AG20443 (cell line): ENCODE data around the gene JMJD1C.
"Not testable (repeated sequence)": the region's sequence is repeated elsewhere in the genome, so short reads cannot be mapped to it uniquely, and the experiment has no call there.

ENCODE experiments used
- DNase-seq: peaks from one replicate; pipeline ENCODE4 v3.0.0; 2012; ENCODE audit warnings: low spot score, mixed read lengths

JMJD1C gene

GRCh38 chr10:63352976-63353375 is 112.8 kb downstream of the JMJD1C start:
- DNase-seq = no peak

GRCh38 chr10:63348245-63348850 is 117.4 kb downstream of the JMJD1C start:
- no peak for DNase-seq

DNA sequence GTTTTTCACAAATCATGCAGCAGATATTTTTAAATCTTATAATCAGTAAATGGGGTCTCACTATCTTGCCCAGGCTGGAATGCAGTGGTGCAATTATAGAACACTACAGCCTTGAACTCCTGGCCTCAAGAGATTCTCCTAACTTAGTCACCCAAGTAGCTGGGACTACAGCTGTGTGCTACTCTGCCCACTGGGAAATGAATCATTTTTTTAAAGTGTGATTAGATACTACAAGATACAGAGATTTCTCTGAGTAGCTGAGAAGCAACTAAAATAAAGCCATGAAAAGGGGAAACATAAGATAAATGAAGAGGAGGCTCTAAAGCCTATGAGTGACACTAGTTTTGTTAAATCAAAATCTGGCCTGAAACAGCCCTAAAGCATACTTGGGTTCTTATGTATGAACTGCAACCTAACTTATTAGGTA is 119.7 kb downstream of the JMJD1C start:
- no peak for DNase-seq

GRCh38 chr10:63344269-63344668 is 121.5 kb downstream of the JMJD1C start:
- no peak for DNase-seq

DNA sequence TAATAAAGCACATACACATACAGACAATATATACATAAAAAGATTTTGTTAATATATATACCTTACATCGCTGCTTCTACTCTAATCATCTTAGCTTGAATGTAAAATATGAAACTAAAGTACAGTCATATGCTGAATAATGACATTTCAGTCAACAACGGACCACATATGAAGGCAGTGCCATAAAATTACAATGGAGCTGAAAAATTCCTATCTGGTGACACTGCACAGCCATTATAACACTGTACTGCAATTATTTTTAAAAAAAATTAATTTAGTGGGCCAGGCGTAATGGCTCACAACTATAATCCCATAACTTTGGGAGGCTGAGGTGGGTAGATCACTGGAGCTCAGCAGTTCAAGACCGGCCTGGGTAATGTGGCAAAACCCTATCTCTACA is 122.3 kb downstream of the JMJD1C start:
- no peak for DNase-seq

DNA sequence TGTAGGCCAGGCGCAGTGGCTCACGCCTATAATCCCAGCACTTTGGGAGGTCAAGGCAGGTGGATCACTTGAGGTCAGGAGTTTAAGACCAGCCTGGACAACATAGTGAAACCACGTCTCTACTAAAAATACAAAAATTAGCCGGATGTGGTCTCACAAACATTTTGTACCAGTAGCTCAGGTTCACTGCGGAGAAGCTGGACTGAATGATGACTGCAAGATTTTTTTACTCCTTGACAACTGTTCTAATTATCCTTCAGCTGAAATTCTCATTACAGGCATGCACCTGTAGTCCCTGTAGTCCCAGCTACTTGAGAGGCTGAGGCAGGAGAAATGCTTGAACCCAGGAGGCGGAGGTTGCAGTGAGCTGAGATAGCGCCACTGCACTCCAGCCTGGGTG is 126.1 kb downstream of the JMJD1C start:
- DNase-seq = not testable (repeated sequence)

DNA sequence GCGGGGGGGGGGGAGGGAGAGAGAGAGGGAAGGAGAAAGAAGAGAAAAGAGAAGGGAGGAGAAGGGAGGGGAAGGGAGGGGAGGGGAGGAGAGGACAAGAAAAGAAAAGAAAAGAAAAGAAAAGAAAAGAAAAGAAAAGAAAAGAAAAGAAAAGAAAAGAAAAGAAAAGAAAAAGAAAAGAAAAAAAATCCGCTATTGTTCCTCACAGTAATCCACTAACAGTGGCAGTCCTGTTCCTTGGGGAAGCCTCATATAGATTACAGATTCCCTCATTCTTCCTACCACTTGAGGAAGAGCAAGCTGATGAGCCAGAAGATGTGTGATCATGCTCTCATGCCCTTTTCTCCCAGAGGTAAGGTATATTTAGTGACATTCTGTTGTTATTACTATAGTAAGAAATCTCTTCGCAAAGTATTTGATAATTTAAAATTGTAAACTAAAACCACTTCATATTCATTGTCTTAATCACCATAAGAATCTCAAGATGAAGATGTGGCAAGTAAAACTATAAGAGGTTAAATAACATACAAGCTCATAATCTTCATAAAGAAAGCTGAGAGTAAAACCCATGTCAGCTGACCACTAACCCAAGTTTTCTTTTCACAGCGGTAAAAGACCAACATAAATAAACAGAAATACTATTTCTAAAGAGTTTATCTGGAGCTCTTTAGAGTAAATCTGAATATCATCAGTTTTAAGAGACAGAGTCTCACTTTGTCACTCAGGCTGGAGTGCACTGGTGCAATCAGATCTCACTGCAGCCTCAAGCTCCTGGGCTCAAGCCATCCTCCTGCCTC is 128.1 kb downstream of the JMJD1C start:
- DNase-seq = no peak

DNA sequence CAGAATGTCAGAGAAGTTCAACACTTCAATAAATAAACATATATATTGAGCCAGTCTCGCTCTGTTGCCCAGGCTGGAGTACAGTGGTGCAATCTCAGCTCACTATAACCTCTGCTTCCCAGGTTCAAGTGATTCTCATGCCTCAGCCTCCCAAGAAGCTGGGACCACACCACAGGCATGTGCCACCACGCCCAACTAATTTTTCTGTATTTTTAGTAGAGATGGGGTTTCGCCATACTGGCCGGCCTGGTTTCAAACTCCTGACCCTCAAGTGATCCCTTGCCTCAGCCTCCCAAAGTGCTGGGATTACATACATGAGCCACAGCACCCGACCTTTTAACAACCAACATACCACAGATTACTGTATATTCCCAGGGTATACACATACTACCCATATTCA is 134.2 kb downstream of the JMJD1C start:
- no peak for DNase-seq

DNA sequence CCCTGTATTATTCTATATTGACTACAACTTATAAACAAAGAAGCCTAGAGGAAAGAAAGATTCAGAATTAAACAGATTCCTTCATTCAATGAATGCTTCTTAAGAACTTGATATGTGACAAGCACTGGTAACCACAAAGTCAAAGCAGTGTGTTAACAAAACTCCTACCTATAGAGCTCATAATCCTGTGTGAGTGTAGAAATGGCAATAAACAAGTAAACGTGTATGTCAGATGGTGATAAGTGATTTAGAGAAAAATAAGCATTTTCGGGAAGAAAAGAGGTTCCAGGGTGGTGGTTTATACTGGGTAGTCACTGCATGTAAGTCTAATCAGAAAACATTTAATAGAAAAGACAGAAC is 141.3 kb downstream of the JMJD1C start:
- DNase-seq = no peak

- no peak for DNase-seq
These were observed 141.9 kb downstream of the JMJD1C start for GRCh38 chr10:63323701-63324494.

DNA sequence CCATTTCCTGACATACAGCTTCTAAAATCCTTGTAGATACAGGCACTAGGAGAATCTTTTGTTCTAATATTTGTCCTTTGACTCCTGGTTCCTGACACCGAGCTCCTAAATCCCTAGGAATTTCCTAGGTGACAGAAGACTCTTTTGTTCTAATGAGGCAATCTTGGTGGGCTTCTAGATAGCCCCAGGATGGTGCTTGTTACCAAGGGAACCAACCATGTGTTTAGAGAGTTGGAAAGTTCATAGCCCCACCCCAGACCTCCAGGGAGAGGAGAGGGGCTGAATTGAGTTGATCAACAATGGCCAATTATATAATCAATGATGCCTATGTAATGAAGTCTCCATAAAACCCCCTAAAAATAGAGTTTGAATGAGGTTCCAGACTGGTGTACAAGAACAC is 145.1 kb downstream of the JMJD1C start:
- DNase-seq = no peak

- no peak for DNase-seq
These were observed 146.5 kb downstream of the JMJD1C start for GRCh38 chr10:63319231-63319630.

- no peak for DNase-seq
These were observed 147.3 kb downstream of the JMJD1C start for GRCh38 chr10:63318491-63318890.

GRCh38 chr10:63314020-63314419 is 151.8 kb downstream of the JMJD1C start:
- no peak for DNase-seq

DNA sequence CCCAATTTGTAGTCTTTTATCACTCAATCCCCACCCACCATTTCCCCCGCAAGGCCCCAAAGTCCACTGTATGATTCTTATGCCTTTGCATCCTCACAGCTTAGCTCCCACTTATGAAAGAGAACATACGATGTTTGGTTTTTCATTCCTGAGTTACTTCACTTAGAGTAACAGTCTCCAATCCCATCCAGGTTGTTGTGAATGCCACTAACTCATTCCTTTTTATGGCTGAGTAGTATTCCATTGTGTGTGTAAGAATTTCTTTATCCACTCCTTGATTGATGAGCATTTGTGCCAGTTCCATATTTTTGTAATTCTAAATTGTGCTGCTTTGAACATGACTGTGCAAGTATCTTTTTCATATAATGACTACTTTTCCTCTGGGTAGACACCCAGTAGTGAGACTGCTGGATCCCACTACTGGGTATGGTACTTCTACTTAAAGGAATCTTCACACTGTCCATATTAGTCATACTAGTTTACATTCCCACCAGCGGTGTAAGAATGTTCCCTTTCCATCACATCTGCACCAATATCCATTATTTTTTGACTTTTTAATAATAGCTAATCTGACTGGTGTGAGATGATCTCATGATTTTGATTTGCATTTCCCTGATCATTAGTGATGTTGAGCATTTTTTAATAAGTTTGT is 152.6 kb downstream of the JMJD1C start:
- DNase-seq = no peak

DNA sequence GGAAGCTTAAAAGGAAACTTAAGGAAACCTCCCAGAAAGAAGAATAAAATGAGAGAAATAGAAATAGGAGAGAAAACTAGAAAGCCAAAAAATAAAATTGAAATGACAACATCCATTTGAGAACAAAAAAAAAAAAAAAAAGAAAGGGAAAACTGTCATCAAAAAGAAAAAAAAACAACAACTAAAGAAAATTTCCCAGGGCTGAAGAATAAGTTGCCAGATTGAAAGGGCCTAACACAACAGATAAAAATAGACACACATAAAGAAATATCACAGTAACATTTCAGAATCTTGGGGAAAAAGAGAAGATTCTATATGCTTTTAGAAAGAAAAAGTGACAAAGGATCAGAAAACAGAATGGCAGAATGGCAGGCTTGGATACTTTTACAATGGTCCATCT is 157.1 kb downstream of the JMJD1C start:
- DNase-seq = no peak

DNA sequence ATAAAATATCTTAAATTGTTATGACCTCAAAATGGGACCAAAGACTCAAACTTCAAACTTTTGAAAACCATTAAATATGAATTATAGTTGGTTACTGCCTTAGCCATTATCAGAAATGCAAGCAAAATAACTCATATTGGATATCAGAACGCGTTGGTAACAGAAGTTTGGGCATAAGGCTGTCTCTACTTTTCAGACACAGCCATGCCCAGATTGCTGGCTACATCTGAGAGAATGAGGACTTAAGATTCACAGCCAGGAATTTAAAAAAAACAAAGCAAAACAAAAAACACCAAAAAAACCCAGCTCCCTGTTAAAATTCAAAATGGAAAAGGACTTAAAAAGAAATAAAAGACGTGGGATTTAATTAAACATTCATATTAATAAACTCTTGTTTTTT is 161.6 kb downstream of the JMJD1C start:
- DNase-seq = no peak

GRCh38 chr10:63300801-63301200 is 165.0 kb downstream of the JMJD1C start:
- no peak for DNase-seq

- no peak for DNase-seq
These were observed 167.8 kb downstream of the JMJD1C start for GRCh38 chr10:63297941-63298340.

DNA sequence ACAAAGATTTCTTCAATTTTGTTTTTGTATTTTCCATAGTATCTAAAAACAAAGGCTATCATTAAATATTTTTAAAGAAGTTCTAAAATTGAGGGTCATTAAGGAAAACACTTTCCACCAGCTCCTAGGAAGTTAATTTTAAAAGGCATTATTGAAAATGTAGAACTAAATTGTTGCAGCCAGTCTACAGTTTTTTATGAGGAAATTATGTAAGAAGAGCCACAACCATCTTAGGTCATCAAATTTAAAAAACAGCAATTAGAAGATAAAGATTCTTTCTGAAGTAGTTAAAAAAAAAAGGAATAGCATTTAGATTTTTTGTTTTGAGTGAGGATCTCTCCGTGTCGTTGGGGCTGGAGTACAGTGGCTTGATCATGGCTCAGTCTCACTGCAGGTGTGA is 171.0 kb downstream of the JMJD1C start:
- no peak for DNase-seq

DNA sequence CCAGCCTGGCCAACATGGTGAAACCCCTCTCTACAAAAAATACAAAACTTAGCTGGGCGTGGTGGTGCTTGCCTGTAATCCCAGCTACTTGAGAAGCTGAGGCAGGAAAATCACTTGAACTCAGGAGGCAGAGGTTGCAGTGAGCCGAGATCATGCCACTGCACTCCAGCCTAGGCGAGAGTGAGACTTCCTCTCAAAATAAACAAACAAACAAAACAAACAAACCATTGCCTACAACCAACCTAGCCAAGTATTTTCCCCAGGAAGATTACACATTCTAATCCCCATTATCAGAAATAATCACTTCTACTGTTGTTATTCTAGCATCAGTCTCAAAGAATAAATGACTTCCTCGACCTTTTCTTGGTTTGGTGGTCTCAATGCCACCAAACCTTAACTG is 172.9 kb downstream of the JMJD1C start:
- not testable (repeated sequence) for DNase-seq

- DNase-seq = no peak
These were observed 177.6 kb downstream of the JMJD1C start for GRCh38 chr10:63288170-63288569.
